Natural killer cell treated with Interleukin-12 subunit alpha and Interleukin-12 subunit beta and Interleukin-15 and Interleukin-18, amount 100 ng/mL, for 72 hours (primary cell): Measurements from ENCODE around the gene PIEZO2. TPM values are rescaled to one million over a fixed set of nuclear protein-coding genes. Genes with fewer than 3 reads are reported as not detected.

Experiments used
- ATAC-seq, 2 donors: fragments of 150-1000 bp; cut with Tn5 transposase in 1 of 2; sonication (Bioruptor Pico), chemical (Tn5 transposase) in 1 of 2; 2 replicates each; pipeline ENCODE4 v1.10.0; 2021
- DNase-seq: peaks from one replicate; pipeline ENCODE4 v3.0.0; 2022; ENCODE audit warnings: low spot score
- H3K27ac Mint-ChIP-seq, 2 donors: 1 replicate in 1 of 2; 2 replicates in 1 of 2; pipeline ENCODE4 v1.8.0; 2022; ENCODE audit warnings: mixed read lengths in 2 of 2, mild to moderate bottlenecking in 1 of 2, moderate library complexity in 1 of 2
- H3K27me3 Mint-ChIP-seq, 2 donors: 1 replicate in 1 of 2; 2 replicates in 1 of 2; pipeline ENCODE4 v1.8.0; 2022; ENCODE audit warnings: mixed read lengths in 2 of 2
- H3K36me3 Mint-ChIP-seq: one replicate; pipeline ENCODE4 v1.8.0; 2022; ENCODE audit warnings: mixed read lengths
- H3K4me1 Mint-ChIP-seq, 2 donors: 1 replicate in 1 of 2; 2 replicates in 1 of 2; pipeline ENCODE4 v1.8.0; 2022; ENCODE audit warnings: low read depth in 2 of 2, mixed read lengths in 2 of 2, mild to moderate bottlenecking in 1 of 2
- H3K4me3 Mint-ChIP-seq: one replicate; pipeline ENCODE4 v1.8.0; 2022; ENCODE audit warnings: mixed read lengths
- H3K9me3 Mint-ChIP-seq: 2 replicates; pipeline ENCODE4 v1.8.0; 2022; ENCODE audit warnings: mixed read lengths
- total RNA-seq, 2 donors: library from RNA; stranded (reverse); gene quantifications; one replicate each; pipeline ENCODE4 v1.2.3, GENCODE V29; 2022

PIEZO2 gene
- total RNA-seq, 2 donors from 2014 or later = not detected

GRCh38 chr18:11052800-11053199 is 96.6 kb downstream of the PIEZO2 start:
- DNase-seq (no peak), ATAC-seq (no peak)
- Mint-ChIP-seq H3K9me3 (no peaks in the 10 kb centered on the region), H3K4me3 (no peak overlapping the region), H3K4me1 (no peaks in the 10 kb centered on the region), H3K27ac (no peak overlapping the region), H3K27me3 (no peaks in the 10 kb centered on the region), H3K36me3 (no peaks in the 10 kb centered on the region)

- no peaks in the 10 kb centered on the region for H3K9me3 Mint-ChIP-seq
- ATAC-seq = no peak
- no peak overlapping the region for H3K27ac Mint-ChIP-seq
Observed at GRCh38 chr18:11051462-11051861, 97.9 kb downstream of the PIEZO2 start.

GRCh38 chr18:11050966-11051365 is 98.4 kb downstream of the PIEZO2 start:
- no peak overlapping the region for H3K4me3 Mint-ChIP-seq

More at GRCh38 chr18:11051462-11051861, 97.9 kb downstream of the PIEZO2 start:
- H3K36me3 Mint-ChIP-seq = no peaks in the 10 kb centered on the region
- no peaks in the 10 kb centered on the region for H3K27me3 Mint-ChIP-seq
- H3K4me1 Mint-ChIP-seq = no peaks in the 10 kb centered on the region
- no peak for DNase-seq
- no peak overlapping the region for H3K4me3 Mint-ChIP-seq

GRCh38 chr18:11047817-11048216 is 101.6 kb downstream of the PIEZO2 start:
- no peaks in the 10 kb centered on the region for H3K36me3 Mint-ChIP-seq
- no peak overlapping the region for H3K27ac Mint-ChIP-seq
- H3K27me3 Mint-ChIP-seq = no peaks in the 10 kb centered on the region
- H3K4me3 Mint-ChIP-seq = no peak overlapping the region
- no peaks in the 10 kb centered on the region for H3K4me1 Mint-ChIP-seq
- H3K9me3 Mint-ChIP-seq = no peaks in the 10 kb centered on the region
- peak in 1 of 2 donors; percentile 24 for ATAC-seq
- DNase-seq = no peak

More at GRCh38 chr18:11050966-11051365, 98.4 kb downstream of the PIEZO2 start:
- DNase-seq (no peak), ATAC-seq (no peak)
- H3K4me1 Mint-ChIP-seq = no peaks in the 10 kb centered on the region
- H3K36me3 Mint-ChIP-seq = no peaks in the 10 kb centered on the region
- no peaks in the 10 kb centered on the region for H3K9me3 Mint-ChIP-seq
- H3K27me3 Mint-ChIP-seq = no peaks in the 10 kb centered on the region
- H3K27ac Mint-ChIP-seq = no peak overlapping the region

GRCh38 chr18:11047156-11047555 is 102.2 kb downstream of the PIEZO2 start:
- no peak for ATAC-seq
- H3K27ac Mint-ChIP-seq = no peak overlapping the region
- H3K4me1 Mint-ChIP-seq = no peaks in the 10 kb centered on the region
- H3K36me3 Mint-ChIP-seq = no peaks in the 10 kb centered on the region
- H3K4me3 Mint-ChIP-seq = no peak overlapping the region
- no peaks in the 10 kb centered on the region for H3K27me3 Mint-ChIP-seq
- DNase-seq = no peak
- no peaks in the 10 kb centered on the region for H3K9me3 Mint-ChIP-seq

GRCh38 chr18:11046140-11046539 is 103.2 kb downstream of the PIEZO2 start:
- ATAC-seq (no peak), DNase-seq (no peak)
- no peaks in the 10 kb centered on the region for H3K27me3 Mint-ChIP-seq
- no peaks in the 10 kb centered on the region for H3K36me3 Mint-ChIP-seq
- H3K4me1 Mint-ChIP-seq = no peaks in the 10 kb centered on the region
- H3K4me3 Mint-ChIP-seq = no peak overlapping the region
- H3K9me3 Mint-ChIP-seq = no peaks in the 10 kb centered on the region
- H3K27ac Mint-ChIP-seq = no peak overlapping the region

- no peaks in the 10 kb centered on the region for H3K36me3 Mint-ChIP-seq
- H3K27ac Mint-ChIP-seq = no peak overlapping the region
- no peaks in the 10 kb centered on the region for H3K27me3 Mint-ChIP-seq
- no peaks in the 10 kb centered on the region for H3K4me1 Mint-ChIP-seq
- DNase-seq = no peak
- no peaks in the 10 kb centered on the region for H3K9me3 Mint-ChIP-seq
- H3K4me3 Mint-ChIP-seq = no peak overlapping the region
- ATAC-seq = no peak
Observed at GRCh38 chr18:11043694-11044093, 105.7 kb downstream of the PIEZO2 start.

- Mint-ChIP-seq H3K9me3 (no peaks in the 10 kb centered on the region), H3K4me1 (no peaks in the 10 kb centered on the region), H3K27ac (no peak overlapping the region), H3K36me3 (no peaks in the 10 kb centered on the region), H3K4me3 (no peak overlapping the region), H3K27me3 (no peaks in the 10 kb centered on the region)
- ATAC-seq (peak in 1 of 2 donors; percentile 41), DNase-seq (no peak)
Observed at GRCh38 chr18:11042247-11042646, 107.1 kb downstream of the PIEZO2 start.

GRCh38 chr18:11040823-11041656 is 108.3 kb downstream of the PIEZO2 start:
- Mint-ChIP-seq H3K27me3 (no peaks in the 10 kb centered on the region), H3K4me3 (no peak overlapping the region), H3K4me1 (no peaks in the 10 kb centered on the region), H3K27ac (no peak overlapping the region), H3K36me3 (no peaks in the 10 kb centered on the region), H3K9me3 (no peaks in the 10 kb centered on the region)
- DNase-seq = no peak
- no peak for ATAC-seq

GRCh38 chr18:11040359-11040758 is 109.0 kb downstream of the PIEZO2 start:
- no peaks in the 10 kb centered on the region for H3K9me3 Mint-ChIP-seq
- H3K27ac Mint-ChIP-seq = no peak overlapping the region
- ATAC-seq (no peak), DNase-seq (no peak)
- H3K36me3 Mint-ChIP-seq = no peaks in the 10 kb centered on the region
- H3K27me3 Mint-ChIP-seq = no peaks in the 10 kb centered on the region
- H3K4me3 Mint-ChIP-seq = no peak overlapping the region
- no peaks in the 10 kb centered on the region for H3K4me1 Mint-ChIP-seq

- H3K36me3 Mint-ChIP-seq = no peaks in the 10 kb centered on the region
- DNase-seq (no peak), ATAC-seq (no peak)
- H3K4me3 Mint-ChIP-seq = no peak overlapping the region
- H3K27ac Mint-ChIP-seq = no peak overlapping the region
- no peaks in the 10 kb centered on the region for H3K4me1 Mint-ChIP-seq
- H3K9me3 Mint-ChIP-seq = no peaks in the 10 kb centered on the region
- H3K27me3 Mint-ChIP-seq = no peaks in the 10 kb centered on the region
Observed at GRCh38 chr18:11037533-11038240, 111.7 kb downstream of the PIEZO2 start.

- H3K27ac Mint-ChIP-seq = no peak overlapping the region
- H3K4me1 Mint-ChIP-seq = no peaks in the 10 kb centered on the region
- H3K4me3 Mint-ChIP-seq = no peak overlapping the region
- ATAC-seq = no peak
- H3K9me3 Mint-ChIP-seq = no peaks in the 10 kb centered on the region
- H3K36me3 Mint-ChIP-seq = no peaks in the 10 kb centered on the region
- DNase-seq = no peak
- H3K27me3 Mint-ChIP-seq = no peaks in the 10 kb centered on the region
Observed at GRCh38 chr18:11035814-11036495, 113.4 kb downstream of the PIEZO2 start.

- Mint-ChIP-seq H3K4me1 (no peaks in the 10 kb centered on the region), H3K27ac (no peak overlapping the region), H3K27me3 (no peaks in the 10 kb centered on the region), H3K9me3 (no peaks in the 10 kb centered on the region), H3K4me3 (no peak overlapping the region), H3K36me3 (no peaks in the 10 kb centered on the region)
- ATAC-seq = no peak
- no peak for DNase-seq
Observed at GRCh38 chr18:11035376-11035775, 114.0 kb downstream of the PIEZO2 start.

GRCh38 chr18:11034884-11035283 is 114.5 kb downstream of the PIEZO2 start:
- Mint-ChIP-seq H3K27ac (no peak overlapping the region), H3K4me1 (no peaks in the 10 kb centered on the region), H3K27me3 (no peaks in the 10 kb centered on the region), H3K36me3 (no peaks in the 10 kb centered on the region), H3K9me3 (no peaks in the 10 kb centered on the region), H3K4me3 (no peak overlapping the region)
- DNase-seq = no peak
- no peak for ATAC-seq
